HEK293T (cell line): Measurements from ENCODE around the gene ZC3H8.

Experiments
- BHLHE40 ChIP-seq: fragments of 450-650 bp; IDR thresholded peaks from 2 replicates; pipeline ENCODE4 v1.6.1; 2016; ENCODE audit warnings: mild to moderate bottlenecking, moderate library complexity, borderline replicate concordance
- CTBP1 ChIP-seq: fragments of 450-650 bp; IDR thresholded peaks from 2 replicates; pipeline ENCODE4 v1.6.1; 2016; ENCODE audit warnings: borderline replicate concordance
- ELF4 ChIP-seq: fragments of 450-650 bp; IDR thresholded peaks from 2 replicates; pipeline ENCODE4 v1.6.1; 2017; ENCODE audit warnings: antibody characterized with exemption
- FOXM1 ChIP-seq: fragments of 450-650 bp; IDR thresholded peaks from 2 replicates; pipeline ENCODE4 v1.6.1; 2017; ENCODE audit warnings: mild to moderate bottlenecking, borderline replicate concordance
- ZNF384 ChIP-seq: fragments of 450-650 bp; IDR thresholded peaks from 2 replicates; pipeline ENCODE4 v1.6.1; 2016

DNA sequence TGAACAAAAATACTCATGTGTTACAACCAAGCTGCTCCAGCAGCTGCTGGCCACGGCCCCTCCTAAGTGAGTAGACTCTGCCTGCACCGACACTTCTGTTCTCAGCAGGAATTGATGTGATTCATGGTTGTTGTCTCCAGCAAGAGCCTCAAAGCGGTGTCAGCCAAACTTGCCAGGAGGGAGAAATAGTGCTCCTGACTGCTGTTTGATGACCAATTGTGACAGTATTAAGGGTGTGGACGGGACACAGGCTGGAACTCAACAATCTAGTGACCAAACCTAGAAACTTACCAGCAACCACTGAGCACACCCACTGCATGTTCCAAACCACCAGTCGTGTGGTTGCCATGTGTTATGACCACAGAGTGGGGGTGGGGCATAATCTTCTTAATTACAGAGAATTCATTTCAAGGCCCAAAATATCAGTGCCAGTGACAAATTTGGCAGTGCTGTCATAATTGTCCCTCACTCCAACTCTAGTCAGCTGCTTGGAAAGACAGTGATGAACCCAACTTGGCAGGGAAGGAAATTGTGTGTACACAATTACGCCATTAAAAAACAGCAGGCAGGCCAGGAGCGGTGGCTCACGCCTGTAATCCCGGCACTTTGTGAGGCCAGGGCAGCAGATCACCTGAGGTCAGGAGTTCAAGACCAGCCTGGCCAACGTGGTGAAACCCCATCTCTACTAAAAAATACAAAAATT lies 86.3 kb downstream of the ZC3H8 start:
- TF ChIP-seq ZNF384 (no peak), BHLHE40 (no peak), ELF4 (no peak), CTBP1 (no peak), FOXM1 (no peak)
